Measurements from ENCODE around the gene NOTUM. TPM values are rescaled to one million over a fixed set of nuclear protein-coding genes. Genes with fewer than 3 reads are reported as not detected.

NOTUM gene
- 7.4 and 8.1 TPM in 2 replicates for total RNA-seq
- polyA plus RNA-seq, result 4.2 and 8.8 TPM in 2 replicates

GRCh38 chr17:81961087-81961511 is at the start of gene NOTUM:
TSS of gene NOTUM (minus strand) at chr17:81961187. CDS start at chr17:81960909, 278 bp downstream.
- no peaks in the 10 kb centered on the region for H3K36me3 ChIP-seq
- H3K27ac ChIP-seq, result no peak within 1 kb of the TSS
- no peaks in the 10 kb centered on the region for H3K9me3 ChIP-seq (ENCODE audit: low read depth)
- H3K4me1 ChIP-seq (ENCODE audit: low read depth), result no peaks in the 10 kb centered on the region
- peak within 1 kb of the TSS; percentile 30 for H3K4me3 ChIP-seq
- DNase-seq (ENCODE audit: low read depth in 1 of 2, low spot score in 1 of 2), result peak; percentile 52 to 63
- peaks cover 63% of the 10 kb centered on the region for H3K27me3 ChIP-seq
- peak; percentile 24 for TF ChIP-seq CTCF (IDR thresholded peaks at IDR 0.05; ENCODE audit: low read depth, low read length)

- H3K4me1 ChIP-seq (ENCODE audit: low read depth), result peaks cover 18% of the 10 kb centered on the region
- H3K4me3 ChIP-seq, result no peak overlapping the region
- no peak for TF ChIP-seq CTCF (IDR thresholded peaks at IDR 0.05; ENCODE audit: low read depth, low read length)
- H3K36me3 ChIP-seq, result no peaks in the 10 kb centered on the region
- no peaks in the 10 kb centered on the region for H3K9me3 ChIP-seq (ENCODE audit: low read depth)
- no peak for DNase-seq (ENCODE audit: low read depth in 1 of 2, low spot score in 1 of 2)
- H3K27me3 ChIP-seq, result no peaks in the 10 kb centered on the region
- H3K27ac ChIP-seq, result no peak overlapping the region
Observed at GRCh38 chr17:82009413-82009812, 48.4 kb upstream of the NOTUM start.

DNA sequence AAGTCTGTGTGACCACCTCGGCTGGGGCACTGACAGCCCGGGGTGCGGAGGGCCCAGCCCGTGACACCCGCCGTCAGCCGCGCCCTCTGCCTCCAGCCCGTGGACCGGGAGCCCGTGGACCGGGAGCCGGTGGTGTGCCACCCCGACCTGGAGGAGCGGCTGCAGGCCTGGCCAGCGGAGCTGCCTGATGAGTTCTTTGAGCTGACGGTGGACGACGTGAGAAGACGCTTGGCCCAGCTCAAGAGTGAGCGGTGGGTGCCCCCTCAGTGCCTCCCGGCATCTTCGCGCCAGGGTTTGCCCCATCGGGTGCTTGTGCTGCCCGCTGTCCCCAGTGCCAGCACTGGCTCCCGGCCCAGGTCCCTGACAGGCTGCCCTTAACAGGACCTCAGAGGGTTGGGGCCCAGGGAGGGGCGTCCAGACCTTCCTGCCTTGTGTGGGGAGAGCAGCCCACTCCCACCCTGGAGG is 48.0 kb upstream of the NOTUM start:
- Histone ChIP-seq H3K36me3 (no peaks in the 10 kb centered on the region), H3K4me1 (ENCODE audit: low read depth) (peaks cover 18% of the 10 kb centered on the region), H3K4me3 (no peak overlapping the region), H3K27ac (no peak overlapping the region), H3K27me3 (no peaks in the 10 kb centered on the region), H3K9me3 (ENCODE audit: low read depth) (no peaks in the 10 kb centered on the region)
- TF ChIP-seq CTCF (IDR thresholded peaks at IDR 0.05; ENCODE audit: low read depth, low read length), result no peak
- DNase-seq (ENCODE audit: low read depth in 1 of 2, low spot score in 1 of 2), result no peak

- DNase-seq (ENCODE audit: low read depth in 1 of 2, low spot score in 1 of 2), result no peak
- TF ChIP-seq CTCF (IDR thresholded peaks at IDR 0.05; ENCODE audit: low read depth, low read length), result no peak
Observed at GRCh38 chr17:82008258-82008940, 47.4 kb upstream of the NOTUM start.

GRCh38 chr17:82007495-82008257 is 46.7 kb upstream of the NOTUM start:
- Histone ChIP-seq H3K4me1 (ENCODE audit: low read depth) (peaks cover 6% of the 10 kb centered on the region), H3K9me3 (ENCODE audit: low read depth) (no peaks in the 10 kb centered on the region), H3K27ac (no peak overlapping the region), H3K36me3 (no peaks in the 10 kb centered on the region), H3K4me3 (no peak overlapping the region), H3K27me3 (no peaks in the 10 kb centered on the region)
- no peak for TF ChIP-seq CTCF (IDR thresholded peaks at IDR 0.05; ENCODE audit: low read depth, low read length)
- DNase-seq (ENCODE audit: low read depth in 1 of 2, low spot score in 1 of 2), result no peak

More at GRCh38 chr17:82008258-82008940, 47.4 kb upstream of the NOTUM start:
- Histone ChIP-seq H3K27ac (no peak overlapping the region), H3K27me3 (no peaks in the 10 kb centered on the region), H3K9me3 (ENCODE audit: low read depth) (no peaks in the 10 kb centered on the region), H3K4me3 (no peak overlapping the region), H3K36me3 (no peaks in the 10 kb centered on the region), H3K4me1 (ENCODE audit: low read depth) (peaks cover 13% of the 10 kb centered on the region)

Data from cardiac muscle cell (in vitro differentiated cells and primary cell).